OCI-LY3 (cell line): Measurements from ENCODE around the gene OR10S1.

Experiments used
- CTCF ChIP-seq: fragments of 200-600, 300-600 bp; sonication (generic); IDR thresholded peaks from 2 replicates; pipeline ENCODE4 v1.5.1; 2014; ENCODE audit warnings: antibody characterized with exemption, low read length, low read depth
- EZH2phosphoT487 ChIP-seq: fragments of 200-600 bp; shearing (Covaris generic); IDR thresholded peaks from 2 replicates; pipeline ENCODE4 v1.6.1; 2018; ENCODE audit warnings: antibody characterized with exemption, mixed run types, low read depth

GRCh38 chr11:123995119-123995518, 17.5 kb upstream of the OR10S1 start, which contains the start of gene OR10G6:
- TF ChIP-seq CTCF: no peak
- no peak for TF ChIP-seq EZH2phosphoT487
